ENCODE data around the gene NTM.

DNA sequence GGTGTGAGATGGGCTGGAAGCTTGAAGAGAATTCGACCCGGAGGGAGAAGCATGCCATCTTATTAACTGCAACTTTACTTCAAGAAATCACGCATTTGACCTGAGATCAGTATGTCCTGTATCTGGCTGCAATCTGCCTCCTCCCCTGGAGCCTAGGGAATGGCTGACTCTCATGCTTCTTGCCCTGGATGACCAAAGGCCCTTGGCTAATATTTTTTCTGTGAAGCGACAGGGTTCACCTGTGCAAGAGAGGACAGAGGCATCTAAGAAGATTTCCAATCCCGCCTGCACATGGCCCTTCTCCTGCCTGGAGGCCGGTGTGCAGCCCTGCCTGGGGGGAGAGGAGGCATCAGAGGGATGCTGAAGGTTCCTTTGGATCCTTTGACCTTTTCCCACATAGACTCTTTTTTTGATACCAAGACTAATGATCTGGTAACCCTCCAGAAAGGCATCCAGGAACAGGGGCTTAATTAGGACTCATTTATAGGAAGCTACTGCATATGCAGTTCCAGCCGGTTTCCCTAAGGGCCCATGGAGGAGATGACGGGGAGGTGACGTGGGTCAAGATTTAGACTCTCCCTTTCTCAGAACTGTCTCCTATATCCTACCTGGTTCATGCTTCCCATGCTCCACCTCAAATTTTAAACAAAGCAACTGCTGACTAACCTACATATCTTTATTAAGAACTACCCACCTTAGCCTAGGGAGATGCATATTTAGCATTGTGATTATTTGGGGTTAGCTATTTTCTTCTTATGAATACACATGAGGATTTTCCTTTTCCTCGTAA, 50.8 kb downstream of the NTM start:
- TF ChIP-seq, protein P1, sequence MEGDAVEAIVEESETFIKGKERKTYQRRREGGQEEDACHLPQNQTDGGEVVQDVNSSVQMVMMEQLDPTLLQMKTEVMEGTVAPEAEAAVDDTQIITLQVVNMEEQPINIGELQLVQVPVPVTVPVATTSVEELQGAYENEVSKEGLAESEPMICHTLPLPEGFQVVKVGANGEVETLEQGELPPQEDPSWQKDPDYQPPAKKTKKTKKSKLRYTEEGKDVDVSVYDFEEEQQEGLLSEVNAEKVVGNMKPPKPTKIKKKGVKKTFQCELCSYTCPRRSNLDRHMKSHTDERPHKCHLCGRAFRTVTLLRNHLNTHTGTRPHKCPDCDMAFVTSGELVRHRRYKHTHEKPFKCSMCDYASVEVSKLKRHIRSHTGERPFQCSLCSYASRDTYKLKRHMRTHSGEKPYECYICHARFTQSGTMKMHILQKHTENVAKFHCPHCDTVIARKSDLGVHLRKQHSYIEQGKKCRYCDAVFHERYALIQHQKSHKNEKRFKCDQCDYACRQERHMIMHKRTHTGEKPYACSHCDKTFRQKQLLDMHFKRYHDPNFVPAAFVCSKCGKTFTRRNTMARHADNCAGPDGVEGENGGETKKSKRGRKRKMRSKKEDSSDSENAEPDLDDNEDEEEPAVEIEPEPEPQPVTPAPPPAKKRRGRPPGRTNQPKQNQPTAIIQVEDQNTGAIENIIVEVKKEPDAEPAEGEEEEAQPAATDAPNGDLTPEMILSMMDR (IDR thresholded peaks at IDR 0.05) = no peak
- no peak for TF ChIP-seq POLR2A (IDR thresholded peaks at IDR 0.05)
